ENCODE results near the gene RNF220.

- TF ChIP-seq GATA2 (IDR thresholded peaks at IDR 0.05; ENCODE audit: low read depth, low read length): no peak
- no peak for TF ChIP-seq GATA3 (IDR thresholded peaks at IDR 0.05; ENCODE audit: low read depth, low read length)
Measured at GRCh38 chr1:44388551-44388950, 16.5 kb upstream of the RNF220 start.

Data from SH-SY5Y (cell line).